HG03442 (cell line): Measurements from ENCODE around the gene PHTF2.

Experiments used
- ATAC-seq: cut with Tn5 transposase; IDR thresholded peaks from one replicate; pipeline ENCODE4 v1.9.1; 2021; ENCODE audit warnings: mild to moderate bottlenecking, moderate library complexity; ENCODE audit not compliant: unreplicated experiment

PHTF2 gene

GRCh38 chr7:77918676-77919075, 120.1 kb downstream of the PHTF2 start:
- no peak for ATAC-seq

GRCh38 chr7:77923419-77923818, 124.8 kb downstream of the PHTF2 start:
- no peak for ATAC-seq

GRCh38 chr7:77930496-77930895, 131.9 kb downstream of the PHTF2 start:
- ATAC-seq, result no peak

GRCh38 chr7:77931841-77932240, 133.3 kb downstream of the PHTF2 start:
- ATAC-seq, result no peak

- no peak for ATAC-seq
Measured at GRCh38 chr7:77933394-77933793, 134.8 kb downstream of the PHTF2 start.

- no peak for ATAC-seq
Measured at GRCh38 chr7:77935652-77936348, 137.2 kb downstream of the PHTF2 start.

- no peak for ATAC-seq
Measured at GRCh38 chr7:77940647-77941046, 142.1 kb downstream of the PHTF2 start.

- no peak for ATAC-seq
Measured at GRCh38 chr7:77942431-77942830, 143.9 kb downstream of the PHTF2 start.

GRCh38 chr7:77944183-77945182, 145.9 kb downstream of the PHTF2 start:
- no peak for ATAC-seq

- ATAC-seq, result no peak
Measured at GRCh38 chr7:77950548-77950947, 152.0 kb downstream of the PHTF2 start.

- ATAC-seq, result no peak
Measured at GRCh38 chr7:77954773-77955555, 156.4 kb downstream of the PHTF2 start.

- no peak for ATAC-seq
Measured at GRCh38 chr7:77958436-77958835, 159.9 kb downstream of the PHTF2 start.

GRCh38 chr7:77959080-77959479, 160.5 kb downstream of the PHTF2 start:
- no peak for ATAC-seq

- no peak for ATAC-seq
Measured at GRCh38 chr7:77960336-77960735, 161.8 kb downstream of the PHTF2 start.

- ATAC-seq, result no peak
Measured at GRCh38 chr7:77967429-77967828, 168.9 kb downstream of the PHTF2 start.

GRCh38 chr7:77971726-77972125, 173.2 kb downstream of the PHTF2 start:
- no peak for ATAC-seq

GRCh38 chr7:77975672-77976480, 177.3 kb downstream of the PHTF2 start:
- ATAC-seq, result no peak

GRCh38 chr7:77979219-77979618, 180.6 kb downstream of the PHTF2 start:
- ATAC-seq, result no peak

GRCh38 chr7:77980087-77980713, 181.6 kb downstream of the PHTF2 start:
- ATAC-seq, result no peak
